H1 (cell line): ENCODE measurements around the gene OR7G2. TPM values are rescaled to one million over a fixed set of nuclear protein-coding genes. Genes with fewer than 3 reads are reported as not detected.

Source experiments
- CTCF ChIA-PET: fragments of 300-600 bp; sonication (Branson Sonifier 250); formaldehyde crosslinking; loops from one replicate; lab custom pipeline; 2021; ENCODE audit not compliant: partially characterized antibody; lab: Charles Lee
- POLR2A ChIA-PET: fragments of 300-600 bp; sonication (Branson Sonifier 250); formaldehyde crosslinking; loops from one replicate; lab custom pipeline; 2021; ENCODE audit warnings: inconsistent platforms; ENCODE audit not compliant: partially characterized antibody; lab: Charles Lee
- DNase-seq, 2 experiments: peaks; one replicate each; pipeline versions ENCODE4 v3.0.0 to v3.0.0-alpha.2; 2010 to 2022; ENCODE audit warnings: low spot score in 2 of 2, low read depth in 1 of 2, mixed read lengths in 1 of 2
- FAIRE-seq: peaks from 2 replicates; lab custom pipeline; 2011; peaks lifted over from hg19 to GRCh38; lab: Jason Lieb, UNC
- H2AFZ ChIP-seq: 2 replicates; pipeline ENCODE4 v1.8.1; 2012; ENCODE audit warnings: low read length, inconsistent platforms
- H2AK5ac ChIP-seq: 2 replicates; pipeline ENCODE4 v1.6.1; 2013; ENCODE audit warnings: low read depth, low read length
- H2BK120ac ChIP-seq: replicated peaks from 2 replicates; pipeline ENCODE3; 2013; ENCODE audit warnings: low read depth, low read length, inconsistent platforms
- H2BK12ac ChIP-seq: 2 replicates; pipeline ENCODE4 v1.6.1; 2013; ENCODE audit warnings: low read depth, low read length
- H2BK15ac ChIP-seq: 2 replicates; pipeline ENCODE4 v1.6.1; 2013; ENCODE audit warnings: low read length
- H2BK20ac ChIP-seq: 2 replicates; pipeline ENCODE4 v1.6.1; 2013; ENCODE audit warnings: low read length
- H2BK5ac ChIP-seq: 2 replicates; pipeline ENCODE4 v1.6.1; 2013; ENCODE audit warnings: low read depth, low read length
- H3K14ac ChIP-seq: 2 replicates; pipeline ENCODE4 v1.6.1; 2013; ENCODE audit warnings: inconsistent platforms; ENCODE audit not compliant: insufficient read length
- H3K18ac ChIP-seq: 2 replicates; pipeline ENCODE4 v1.6.1; 2013; ENCODE audit warnings: low read length; ENCODE audit errors: extremely low read depth
- H3K23ac ChIP-seq: 2 replicates; pipeline ENCODE4 v1.6.1; 2013; ENCODE audit warnings: inconsistent platforms; ENCODE audit not compliant: insufficient read length
- H3K23me2 ChIP-seq: 2 replicates; pipeline ENCODE4 v1.6.1; 2013; ENCODE audit warnings: low read depth, low read length
- H3K27ac ChIP-seq: 2 replicates; pipeline ENCODE4 v1.6.1; 2011; ENCODE audit warnings: low read depth, low read length, inconsistent platforms
- H3K27me3 ChIP-seq, 4 experiments: replicated peaks in 1 of 4; 1 replicate in 1 of 4; 2 replicates in 3 of 4; pipeline versions ENCODE4 v1.6.1 to v1.8.1; 2011 to 2013; ENCODE audit warnings: low read length in 3 of 4, mild to moderate bottlenecking in 3 of 4, inconsistent platforms in 2 of 4, mixed read lengths in 2 of 4, moderate library complexity in 1 of 4; ENCODE audit not compliant: control insufficient read depth in 3 of 4, insufficient read depth in 3 of 4; ENCODE audit errors: extremely low read depth in 1 of 4
- H3K36me3 ChIP-seq, 4 experiments: 2 replicates each; pipeline versions ENCODE4 v1.6.1 to v1.8.1; 2011 to 2013; ENCODE audit warnings: mild to moderate bottlenecking in 4 of 4, low read length in 3 of 4, moderate library complexity in 2 of 4, control low read depth in 1 of 4, inconsistent platforms in 1 of 4; ENCODE audit not compliant: insufficient read depth in 4 of 4, control insufficient read depth in 2 of 4
- H3K4ac ChIP-seq: replicated peaks from 2 replicates; pipeline ENCODE3; 2013; ENCODE audit warnings: low read length, low read depth, mixed read lengths, inconsistent platforms; ENCODE audit not compliant: insufficient read length
- H3K4me1 ChIP-seq, 4 experiments: replicated peaks in 1 of 4; 1 replicate in 1 of 4; 2 replicates in 3 of 4; pipeline versions ENCODE4 v1.6.1 to v1.8.1; 2011 to 2013; ENCODE audit warnings: low read length in 3 of 4, inconsistent platforms in 2 of 4, mixed read lengths in 1 of 4; ENCODE audit not compliant: insufficient read depth in 4 of 4, control insufficient read depth in 3 of 4
- H3K4me2 ChIP-seq, 2 experiments: 2 replicates each; pipeline versions ENCODE4 v1.6.1 to v1.8.1; 2011 to 2013; ENCODE audit warnings: low read depth in 2 of 2, low read length in 2 of 2, control low read depth in 1 of 2, inconsistent platforms in 1 of 2, mild to moderate bottlenecking in 1 of 2; ENCODE audit not compliant: insufficient read depth in 1 of 2
- H3K4me3 ChIP-seq, 4 experiments: fragments of 200-600, 300-600 bp in 1 of 4; sonication (generic), shearing (Covaris generic), sonication (Bioruptor Twin) in 1 of 4; 2 replicates each; pipeline versions ENCODE4 v1.5.1 to v1.8.1; 2011 to 2016; ENCODE audit warnings: low read length in 4 of 4, low read depth in 3 of 4, control low read depth in 2 of 4, inconsistent platforms in 2 of 4, mild to moderate bottlenecking in 2 of 4, mixed read lengths in 1 of 4, moderate library complexity in 1 of 4; ENCODE audit not compliant: insufficient read depth in 2 of 4; ENCODE audit errors: extremely low read depth in 1 of 4
- H3K56ac ChIP-seq: replicated peaks from 2 replicates; pipeline ENCODE3; 2013; ENCODE audit warnings: low read depth, mild to moderate bottlenecking, mixed read lengths, low read length, inconsistent platforms; ENCODE audit not compliant: insufficient read length
- H3K79me1 ChIP-seq: 2 replicates; pipeline ENCODE4 v1.6.1; 2013; ENCODE audit warnings: low read depth, low read length, control low read depth
- H3K79me2 ChIP-seq, 2 experiments: 2 replicates each; pipeline versions ENCODE4 v1.6.1 to v1.8.1; 2012 to 2013; ENCODE audit warnings: low read length in 2 of 2, mild to moderate bottlenecking in 2 of 2, inconsistent platforms in 1 of 2; ENCODE audit not compliant: insufficient read depth in 2 of 2, control insufficient read depth in 1 of 2
- H3K9ac ChIP-seq, 4 experiments: replicated peaks in 1 of 4; 1 replicate in 1 of 4; 2 replicates in 3 of 4; pipeline versions ENCODE4 v1.6.1 to v1.8.1; 2011 to 2013; ENCODE audit warnings: low read depth in 3 of 4, low read length in 3 of 4, control low read depth in 2 of 4, mild to moderate bottlenecking in 2 of 4, moderate library complexity in 2 of 4, inconsistent platforms in 1 of 4; ENCODE audit errors: extremely low read depth in 1 of 4
- H3K9me3 ChIP-seq, 2 experiments: 2 replicates each; pipeline versions ENCODE4 v1.6.1 to v1.8.1; 2012 to 2013; ENCODE audit warnings: mild to moderate bottlenecking in 2 of 2, moderate library complexity in 2 of 2, control low read depth in 1 of 2, inconsistent platforms in 1 of 2, low read depth in 1 of 2, low read length in 1 of 2, mixed read lengths in 1 of 2; ENCODE audit not compliant: insufficient read depth in 2 of 2
- H4K20me1 ChIP-seq, 2 experiments: replicated peaks in 1 of 2; 2 replicates each; pipeline versions ENCODE3 to v1.8.1; 2011 to 2013; ENCODE audit warnings: inconsistent platforms in 2 of 2, low read length in 2 of 2, mild to moderate bottlenecking in 1 of 2; ENCODE audit not compliant: insufficient read depth in 2 of 2, control insufficient read depth in 1 of 2
- H4K5ac ChIP-seq: 2 replicates; pipeline ENCODE4 v1.6.1; 2013; ENCODE audit warnings: low read length, low read depth, mixed read lengths, inconsistent platforms; ENCODE audit not compliant: insufficient read length
- H4K8ac ChIP-seq: 2 replicates; pipeline ENCODE4 v1.8.0; 2013; ENCODE audit warnings: mild to moderate bottlenecking, moderate library complexity, low read length, inconsistent platforms; ENCODE audit not compliant: insufficient read depth; ENCODE audit errors: extremely low read depth
- H4K91ac ChIP-seq: replicated peaks from 2 replicates; pipeline ENCODE3; 2013; ENCODE audit warnings: low read length, mixed read lengths, inconsistent platforms; ENCODE audit not compliant: insufficient read length
- ASH2L ChIP-seq: fragments of 200-600, 300-600 bp; sonication (generic); IDR thresholded peaks from one replicate; pipeline ENCODE4 v1.7.1; 2017; ENCODE audit warnings: low read length
- CEBPB ChIP-seq: IDR thresholded peaks from 2 replicates; pipeline ENCODE4 v1.6.1; 2012; ENCODE audit warnings: low read depth, low read length
- EGR1 ChIP-seq: IDR thresholded peaks from 2 replicates; pipeline ENCODE4 v1.6.1; 2011; ENCODE audit warnings: low read depth, low read length, borderline replicate concordance
- EZH2 ChIP-seq: fragments of 200-600 bp; sonication (generic); IDR thresholded peaks from 2 replicates; pipeline ENCODE4 v1.7.1; 2012; ENCODE audit warnings: low read depth, mild to moderate bottlenecking, moderate library complexity, low read length, inconsistent platforms; ENCODE audit not compliant: severe bottlenecking
- FOSL1 ChIP-seq: IDR thresholded peaks from 2 replicates; pipeline ENCODE4 v1.6.1; 2011; ENCODE audit warnings: mild to moderate bottlenecking, low read depth, low read length, moderate library complexity; ENCODE audit not compliant: insufficient read depth
- HDAC2 ChIP-seq, 2 experiments: fragments of 300-600 bp in 1 of 2; sonication (generic) in 1 of 2; IDR thresholded peaks; 2 replicates each; pipeline ENCODE4 v1.6.1; 2011 to 2012; ENCODE audit warnings: low read depth in 2 of 2, low read length in 2 of 2, mild to moderate bottlenecking in 2 of 2, moderate library complexity in 2 of 2, borderline replicate concordance in 1 of 2, inconsistent platforms in 1 of 2
- HDAC6 ChIP-seq: IDR thresholded peaks from one replicate; pipeline ENCODE4 v1.7.1; 2012; ENCODE audit warnings: low read depth, mild to moderate bottlenecking, inconsistent platforms, low read length, moderate library complexity
- JUND ChIP-seq: IDR thresholded peaks from 2 replicates; pipeline ENCODE4 v1.6.1; 2011; ENCODE audit warnings: mild to moderate bottlenecking, improper control_type of control experiment, low read length
- POLR2A ChIP-seq, 2 experiments: IDR thresholded peaks; 1 replicate in 1 of 2; 2 replicates in 1 of 2; pipeline ENCODE4 v1.6.1; 2011; ENCODE audit warnings: low read depth in 2 of 2, low read length in 2 of 2, mild to moderate bottlenecking in 2 of 2; ENCODE audit errors: control extremely low read depth in 1 of 2
- SIRT6 ChIP-seq: IDR thresholded peaks from one replicate; pipeline ENCODE4 v1.7.1; 2012; ENCODE audit warnings: low read length, inconsistent platforms
- SP4 ChIP-seq: IDR thresholded peaks from 2 replicates; pipeline ENCODE4 v1.6.1; 2012; ENCODE audit warnings: low read length, inconsistent platforms
- SUZ12 ChIP-seq: fragments of 200-600 bp; sonication (generic); IDR thresholded peaks from 2 replicates; pipeline ENCODE4 v1.6.1; 2012; ENCODE audit warnings: mild to moderate bottlenecking, inconsistent platforms, low read length, moderate library complexity, mixed read lengths
- WGBS, 2 experiments: shearing (Covaris generic) in 1 of 2; methylation state at CpG; one replicate each; pipeline versions ENCODE4 v1.1.6 to v1.1.7; 2013 to 2015; ENCODE audit warnings: low lambda C conversion rate in 2 of 2, mixed read lengths in 2 of 2, inconsistent platforms in 1 of 2, low coverage in 1 of 2, missing lambda C conversion rate in 1 of 2; ENCODE audit not compliant: insufficient replicate concordance in 2 of 2, insufficient coverage in 1 of 2, insufficient read length in 1 of 2; ENCODE audit errors: extremely low coverage in 1 of 2, missing lambda C conversion rate in 1 of 2; 5-methylcytosine and 5-hydroxymethylcytosine counted together
- polyA plus RNA-seq, 7 experiments: library from polyadenylated mRNA; depleted of rRNA in 3 of 7; stranded (reverse) in 5 of 7; unstranded in 2 of 7; fragments of >200 nt in 5 of 7; fragments of 200-250 nt in 2 of 7; gene quantifications; 1 replicate in 5 of 7; 2 replicates in 1 of 7; 4 replicates in 1 of 7; pipeline versions ENCODE4 v1.2.1 to v1.2.3, GENCODE V29; 2011 to 2013; ENCODE audit warnings: missing spikeins in 2 of 7, mixed read lengths in 2 of 7
- total RNA-seq: library from RNA; stranded (reverse); fragmentation: NEBNext Ultra II Directional; extraction: Animal tissue kit (Norgen Biotek cat#: 25700); gene quantifications from 2 replicates; pipeline ENCODE4 v1.2.1, GENCODE V29; 2021
- TF ChIP-seq, protein P1 (sequence below): IDR thresholded peaks from 2 replicates; pipeline ENCODE4 v1.6.1; 2012; ENCODE audit warnings: inconsistent platforms
- TF ChIP-seq, protein P2 (sequence below): IDR thresholded peaks from 2 replicates; pipeline ENCODE4 v1.6.1; 2012; ENCODE audit warnings: inconsistent platforms

Gene OR7G2
- total and polyA plus RNA-seq, 2 of the 8 experiments (the other 6 are each of a cell fraction or from before 2014, with no cell fraction given) = not detected

DNA sequence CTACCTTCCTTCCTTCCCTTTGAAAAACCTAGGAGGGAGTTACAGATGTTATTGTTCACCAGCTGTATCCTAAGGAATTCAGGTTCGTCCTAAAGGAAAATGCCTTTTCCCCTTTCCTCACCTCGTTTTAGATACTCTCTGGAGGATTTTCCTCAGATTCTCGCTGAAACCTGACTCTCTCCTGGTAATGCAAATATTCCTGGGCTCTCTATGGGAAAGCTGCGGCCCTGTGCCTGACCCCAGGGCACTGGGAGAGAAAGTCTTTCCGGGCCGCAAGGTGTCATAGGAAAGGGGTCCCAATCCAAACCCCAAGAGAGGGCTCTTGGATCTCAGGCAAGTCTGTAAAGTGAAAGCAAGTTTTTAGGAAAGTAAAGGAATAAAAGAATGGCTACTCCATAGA is 33.5 kb downstream of the OR7G2 start:
- no peak for TF ChIP-seq JUND
- no peak for TF ChIP-seq POLR2A (IDR thresholded peaks at IDR 0.05; ENCODE audit: control extremely low read depth in 1 of 2, low read depth in 2 of 2, low read length in 2 of 2)
- TF ChIP-seq EGR1 = no peak
- TF ChIP-seq CEBPB = no peak
- no peak for TF ChIP-seq SP4
- TF ChIP-seq SUZ12 = no peak
- TF ChIP-seq HDAC6 = no peak
- TF ChIP-seq FOSL1 = no peak
- TF ChIP-seq ASH2L = no peak
- TF ChIP-seq, protein P1, sequence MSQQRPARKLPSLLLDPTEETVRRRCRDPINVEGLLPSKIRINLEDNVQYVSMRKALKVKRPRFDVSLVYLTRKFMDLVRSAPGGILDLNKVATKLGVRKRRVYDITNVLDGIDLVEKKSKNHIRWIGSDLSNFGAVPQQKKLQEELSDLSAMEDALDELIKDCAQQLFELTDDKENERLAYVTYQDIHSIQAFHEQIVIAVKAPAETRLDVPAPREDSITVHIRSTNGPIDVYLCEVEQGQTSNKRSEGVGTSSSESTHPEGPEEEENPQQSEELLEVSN = no peak
- no peak for TF ChIP-seq EZH2
- TF ChIP-seq, protein P2, sequence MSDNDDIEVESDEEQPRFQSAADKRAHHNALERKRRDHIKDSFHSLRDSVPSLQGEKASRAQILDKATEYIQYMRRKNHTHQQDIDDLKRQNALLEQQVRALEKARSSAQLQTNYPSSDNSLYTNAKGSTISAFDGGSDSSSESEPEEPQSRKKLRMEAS = no peak
- TF ChIP-seq HDAC2 (IDR thresholded peaks at IDR 0.05; ENCODE audit: borderline replicate concordance in 1 of 2, low read depth in 2 of 2, low read length in 2 of 2) = no peak
- TF ChIP-seq SIRT6 = no peak
- H3K4me2 ChIP-seq = peak overlapping the region; percentile 10 to 23; a peak in 3 of 4 replicates
- CTCF ChIA-PET = no interaction called here
- H3K4ac ChIP-seq = no peak overlapping the region
- H3K18ac ChIP-seq = no peak overlapping the region
- POLR2A ChIA-PET = no interaction called here
- FAIRE-seq (no peak), DNase-seq (no peak)
- no peak overlapping the region for H2AK5ac ChIP-seq
- H2BK120ac ChIP-seq = peak overlapping the region; percentile 92
- H3K27me3 ChIP-seq = no peaks in the 10 kb centered on the region
- no peaks in the 10 kb centered on the region for H3K79me1 ChIP-seq
- no peak overlapping the region; the same call in 1 of the 2 replicates for H2BK5ac ChIP-seq
- 0 out of 2 replicates have a peak overlapping the region, but pooled peaks have one; percentile 29 for H2AFZ ChIP-seq
- peak overlapping the region; percentile 29; the same call in 1 of the 2 replicates for H2BK20ac ChIP-seq
- no peak overlapping the region; a peak in 1 of 8 replicates for H3K4me3 ChIP-seq
- H3K14ac ChIP-seq = no peak overlapping the region
- no peaks in the 10 kb centered on the region for H3K23me2 ChIP-seq
- no peak overlapping the region for H4K8ac ChIP-seq
- no peak overlapping the region for H3K27ac ChIP-seq
- no peaks in the 10 kb centered on the region for H3K36me3 ChIP-seq
- no peak overlapping the region for H4K91ac ChIP-seq
- H3K4me1 ChIP-seq = peaks cover 7 to 15% (median 10%) of the 10 kb centered on the region in 4 experiments
- no peak overlapping the region for H3K23ac ChIP-seq
- H4K20me1 ChIP-seq = no peaks in the 10 kb centered on the region
- no peak overlapping the region for H2BK15ac ChIP-seq
- H3K56ac ChIP-seq = no peak overlapping the region
- no peaks in the 10 kb centered on the region for H3K79me2 ChIP-seq
- no peaks in the 10 kb centered on the region for H3K9me3 ChIP-seq
- H4K5ac ChIP-seq = peak overlapping the region; percentile 60
- 43% methylated on average over 6 of the region's 6 CpGs; no CpG with 5 or more reads in 1 of the 2 experiments for WGBS, 2 experiments
- H3K9ac ChIP-seq = no peak overlapping the region
- 0 out of 2 replicates have a peak overlapping the region, but pooled peaks have one; percentile 40 for H2BK12ac ChIP-seq
